GM23338 (cell line): ENCODE measurements around the gene CPNE1.

Experiments
- CTCF ChIP-seq, 2 experiments: fragments of 200-600 bp in 1 of 2; sonication (generic) in 1 of 2; conservative IDR thresholded peaks; 2 replicates each; pipeline versions ENCODE4 v1.5.1 to v1.6.1; 2016 to 2017; ENCODE audit warnings: antibody characterized with exemption in 2 of 2, low read depth in 2 of 2, mild to moderate bottlenecking in 2 of 2, moderate library complexity in 1 of 2
- JUNB ChIP-seq: IDR thresholded peaks from one replicate; pipeline ENCODE4 v1.6.1; 2016; ENCODE audit warnings: antibody characterized with exemption; ENCODE audit not compliant: unreplicated experiment

DNA sequence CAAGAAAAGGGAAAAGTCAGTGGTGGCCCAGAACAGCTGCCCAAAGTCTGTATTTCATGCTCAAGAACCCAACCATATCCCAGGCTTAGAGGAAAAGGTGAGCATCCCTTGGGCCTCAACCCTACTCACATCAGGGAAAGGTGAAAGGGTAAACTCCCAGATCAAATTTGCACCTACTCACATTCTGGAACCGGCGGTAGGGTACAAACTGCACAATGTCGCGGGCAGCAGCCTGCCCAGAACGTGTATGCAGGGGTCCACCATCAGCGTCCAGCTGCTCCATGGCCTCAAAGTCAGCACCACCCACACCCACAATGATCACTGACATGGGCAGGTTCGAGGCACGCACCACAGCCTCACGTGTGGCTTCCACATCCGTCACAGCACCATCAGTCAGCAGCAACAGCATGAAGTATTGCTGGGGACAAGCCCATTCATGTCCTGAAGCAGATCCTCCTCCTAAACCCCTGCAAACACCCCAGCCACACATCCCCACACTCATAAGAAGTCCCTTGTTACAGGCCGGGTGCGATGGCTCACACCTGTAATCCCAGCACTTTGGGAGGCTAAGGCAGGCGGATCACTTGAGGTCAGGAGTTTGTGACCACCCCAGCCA, 38.2 kb downstream of the CPNE1 start:
- TF ChIP-seq CTCF (conservative IDR thresholded peaks at IDR 0.05; ENCODE audit: low read depth in 2 of 2) (no peak), JUNB (no peak)
